Mucosa of descending colon (tissue), 3 donors: ENCODE data around the gene PROZ. TPM values are rescaled to one million over a fixed set of nuclear protein-coding genes. Genes with fewer than 3 reads are reported as not detected.

Experiments
- ATAC-seq: fragments of 200-7000 bp; cut with Tn5 transposase; one replicate; pipeline ENCODE4 v1.9.1; 2020; ENCODE audit warnings: mild to moderate bottlenecking, moderate library complexity
- DNase-seq, 3 donors: peaks; one replicate each; pipeline ENCODE4 v3.0.0-alpha.2; 2020
- H3K36me3 ChIP-seq: fragments of 200-600 bp; one replicate; pipeline ENCODE4 v1.8.0; 2021; ENCODE audit warnings: low read depth, mild to moderate bottlenecking
- H3K4me1 ChIP-seq: fragments of 200-600 bp; one replicate; pipeline ENCODE4 v1.8.0; 2021; ENCODE audit warnings: low read depth, mild to moderate bottlenecking
- H3K4me3 ChIP-seq: fragments of 200-600 bp; one replicate; pipeline ENCODE4 v1.8.0; 2021; ENCODE audit warnings: mild to moderate bottlenecking
- H3K9me3 ChIP-seq: fragments of 200-600 bp; one replicate; pipeline ENCODE4 v1.8.0; 2021; ENCODE audit warnings: mild to moderate bottlenecking
- CTCF ChIP-seq: fragments of 200-600 bp; IDR thresholded peaks from one replicate; pipeline ENCODE4 v1.8.0; 2022; ENCODE audit warnings: antibody characterized with exemption, mild to moderate bottlenecking
- intact Hi-C, 2 donors: fragments of 100-400 bp; cut with DNase I in 1 of 2; cut with micrococcal nuclease in 1 of 2; formaldehyde crosslinking; loops; one replicate each; pipeline versions ENCODE4 v1.11.0 to v1.11.1; 2022; cut with DNase I, micrococcal nuclease
- total RNA-seq, 3 donors: library from RNA; stranded (reverse); fragmentation: NEBNext Ultra II Directional in 2 of 3; extraction: Animal tissue kit (Norgen Biotek cat#: 25700) in 2 of 3; gene quantifications; one replicate each; pipeline versions ENCODE4 v1.2.1 to v1.2.4, GENCODE V29; 2021 to 2023
- donor health status: DM: no; HTN: no; CAD: no; lungs with moderate emphysema.
- donor health status: DM: no; HTN: no; CAD: no.
- donor health status: DM: no; HTN: yes; CAD: no.

Gene PROZ
- total RNA-seq, 3 donors from 2014 or later: not detected

GRCh38 chr13:113192902-113193301, 34.5 kb downstream of the PROZ start:
- Histone ChIP-seq H3K4me3 (no peak overlapping the region), H3K9me3 (no peaks in the 10 kb centered on the region), H3K4me1 (no peaks in the 10 kb centered on the region), H3K36me3 (no peaks in the 10 kb centered on the region)
- TF ChIP-seq CTCF: no peak
- ATAC-seq: no peak
- DNase-seq: no peak
- intact Hi-C loops: no loop called here

- no peak for TF ChIP-seq CTCF
- ATAC-seq (no peak), DNase-seq (no peak)
- Histone ChIP-seq H3K4me3 (no peak overlapping the region), H3K36me3 (no peaks in the 10 kb centered on the region), H3K9me3 (no peaks in the 10 kb centered on the region), H3K4me1 (no peaks in the 10 kb centered on the region)
- intact Hi-C loops: no loop called here
These were observed 36.9 kb downstream of the PROZ start for GRCh38 chr13:113195360-113195759.

GRCh38 chr13:113196970-113197737, 38.7 kb downstream of the PROZ start:
- Histone ChIP-seq H3K4me1 (no peaks in the 10 kb centered on the region), H3K4me3 (no peak overlapping the region), H3K9me3 (no peaks in the 10 kb centered on the region), H3K36me3 (no peaks in the 10 kb centered on the region)
- no peak for TF ChIP-seq CTCF
- ATAC-seq: no peak
- DNase-seq: no peak
- intact Hi-C loops: no loop called here

- H3K4me3 ChIP-seq: no peak overlapping the region
- no peak for DNase-seq
- peaks cover 2% of the 10 kb centered on the region for H3K4me1 ChIP-seq
- H3K9me3 ChIP-seq: no peaks in the 10 kb centered on the region
- H3K36me3 ChIP-seq: no peaks in the 10 kb centered on the region
- no peak for ATAC-seq
- intact Hi-C loops: no loop called here
- no peak for TF ChIP-seq CTCF
These were observed 43.4 kb downstream of the PROZ start for GRCh38 chr13:113201815-113202214.

GRCh38 chr13:113202912-113203311, 44.5 kb downstream of the PROZ start:
- no peak for ATAC-seq
- DNase-seq: no peak
- Histone ChIP-seq H3K36me3 (no peaks in the 10 kb centered on the region), H3K4me1 (peaks cover 11% of the 10 kb centered on the region), H3K9me3 (no peaks in the 10 kb centered on the region), H3K4me3 (no peak overlapping the region)
- TF ChIP-seq CTCF: no peak
- intact Hi-C loops: no loop called here
